NT2/D1 (cell line): ENCODE results near the gene SLC35A4.

ENCODE experiments used
- SUZ12 ChIP-seq: IDR thresholded peaks from 2 replicates; pipeline ENCODE4 v1.6.1; 2011; ENCODE audit not compliant: insufficient read length, insufficient read depth; ENCODE audit errors: extremely low read depth
- YY1 ChIP-seq: IDR thresholded peaks from 2 replicates; pipeline ENCODE4 v1.6.1; 2011; ENCODE audit not compliant: insufficient read length, insufficient read depth
- ZNF274 ChIP-seq: IDR thresholded peaks from 2 replicates; pipeline ENCODE4 v1.6.1; 2011; ENCODE audit warnings: mild to moderate bottlenecking, low read depth, low read length

GRCh38 chr5:140557965-140558364 is 6.7 kb upstream of the SLC35A4 start:
- no peak for TF ChIP-seq ZNF274
- TF ChIP-seq YY1 = no peak
- no peak for TF ChIP-seq SUZ12
